GM12892 (cell line): ENCODE measurements around the gene SDK2.

ENCODE experiments used
- POLR2A ChIP-seq: IDR thresholded peaks from 2 replicates; pipeline ENCODE4 v1.6.1; 2011; ENCODE audit warnings: low read depth, low read length, control low read depth
- POLR2AphosphoS5 ChIP-seq: IDR thresholded peaks from 2 replicates; pipeline ENCODE4 v1.6.1; 2011; ENCODE audit warnings: low read depth, low read length, control low read depth
- TAF1 ChIP-seq: IDR thresholded peaks from 2 replicates; pipeline ENCODE4 v1.6.1; 2011; ENCODE audit warnings: low read depth, mild to moderate bottlenecking, control low read depth, low read length, borderline replicate concordance

- TF ChIP-seq POLR2A (no peak), POLR2AphosphoS5 (no peak), TAF1 (no peak)
Observed at GRCh38 chr17:73576556-73577098, 67.6 kb downstream of the SDK2 start.
